Measurements from ENCODE around the gene TDRD3. TPM values are rescaled to one million over a fixed set of nuclear protein-coding genes. Genes with fewer than 3 reads are reported as not detected.

TDRD3 gene
- total RNA-seq, 1 donor from 2014 or later = 18.5 TPM

GRCh38 chr13:60453490-60453889, 56.5 kb downstream of the TDRD3 start:
- TF ChIP-seq, protein P1, sequence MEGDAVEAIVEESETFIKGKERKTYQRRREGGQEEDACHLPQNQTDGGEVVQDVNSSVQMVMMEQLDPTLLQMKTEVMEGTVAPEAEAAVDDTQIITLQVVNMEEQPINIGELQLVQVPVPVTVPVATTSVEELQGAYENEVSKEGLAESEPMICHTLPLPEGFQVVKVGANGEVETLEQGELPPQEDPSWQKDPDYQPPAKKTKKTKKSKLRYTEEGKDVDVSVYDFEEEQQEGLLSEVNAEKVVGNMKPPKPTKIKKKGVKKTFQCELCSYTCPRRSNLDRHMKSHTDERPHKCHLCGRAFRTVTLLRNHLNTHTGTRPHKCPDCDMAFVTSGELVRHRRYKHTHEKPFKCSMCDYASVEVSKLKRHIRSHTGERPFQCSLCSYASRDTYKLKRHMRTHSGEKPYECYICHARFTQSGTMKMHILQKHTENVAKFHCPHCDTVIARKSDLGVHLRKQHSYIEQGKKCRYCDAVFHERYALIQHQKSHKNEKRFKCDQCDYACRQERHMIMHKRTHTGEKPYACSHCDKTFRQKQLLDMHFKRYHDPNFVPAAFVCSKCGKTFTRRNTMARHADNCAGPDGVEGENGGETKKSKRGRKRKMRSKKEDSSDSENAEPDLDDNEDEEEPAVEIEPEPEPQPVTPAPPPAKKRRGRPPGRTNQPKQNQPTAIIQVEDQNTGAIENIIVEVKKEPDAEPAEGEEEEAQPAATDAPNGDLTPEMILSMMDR (IDR thresholded peaks at IDR 0.05) = no peak
- Mint-ChIP-seq H3K4me3 (ENCODE audit: unreplicated experiment) (no peak overlapping the region), H3K27ac (ENCODE audit: unreplicated experiment) (no peak overlapping the region), H3K4me1 (ENCODE audit: low read depth) (no peaks in the 10 kb centered on the region), H3K36me3 (ENCODE audit: low read depth) (no peaks in the 10 kb centered on the region), H3K27me3 (ENCODE audit: low read depth) (no peaks in the 10 kb centered on the region), H3K9me3 (ENCODE audit: low read depth) (no peaks in the 10 kb centered on the region)
- DNase-seq (ENCODE audit: low spot score) = no peak

DNA sequence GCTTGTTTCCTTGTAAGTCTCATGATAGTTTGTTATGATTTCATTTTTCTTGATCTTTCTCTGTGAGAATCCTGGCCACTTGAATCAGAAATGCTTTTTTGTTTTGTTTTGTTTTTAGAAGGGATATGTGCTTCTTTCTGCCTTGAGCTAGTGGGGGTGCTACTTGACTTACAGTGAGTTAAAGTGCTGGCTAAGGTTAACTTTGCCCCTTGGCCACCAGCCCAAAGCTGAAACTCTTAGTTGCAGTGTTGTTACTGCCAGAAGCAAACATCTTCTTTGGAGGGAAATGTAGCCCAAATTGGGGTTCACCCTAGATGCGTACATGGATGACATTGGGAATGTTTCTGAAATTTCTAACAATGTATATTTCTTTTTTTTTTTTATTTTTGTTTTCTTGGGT, 57.4 kb downstream of the TDRD3 start:
- Mint-ChIP-seq H3K9me3 (ENCODE audit: low read depth) (no peaks in the 10 kb centered on the region), H3K27me3 (ENCODE audit: low read depth) (no peaks in the 10 kb centered on the region), H3K27ac (ENCODE audit: unreplicated experiment) (no peak overlapping the region), H3K4me1 (ENCODE audit: low read depth) (no peaks in the 10 kb centered on the region), H3K36me3 (ENCODE audit: low read depth) (no peaks in the 10 kb centered on the region), H3K4me3 (ENCODE audit: unreplicated experiment) (no peak overlapping the region)
- TF ChIP-seq, protein P1 (IDR thresholded peaks at IDR 0.05) = no peak
- no peak for DNase-seq (ENCODE audit: low spot score)

- Mint-ChIP-seq H3K36me3 (ENCODE audit: low read depth) (peaks cover 14% of the 10 kb centered on the region), H3K27ac (ENCODE audit: unreplicated experiment) (no peak overlapping the region), H3K4me3 (ENCODE audit: unreplicated experiment) (no peak overlapping the region), H3K9me3 (ENCODE audit: low read depth) (no peaks in the 10 kb centered on the region), H3K4me1 (ENCODE audit: low read depth) (no peaks in the 10 kb centered on the region), H3K27me3 (ENCODE audit: low read depth) (no peaks in the 10 kb centered on the region)
- TF ChIP-seq, protein P1 (IDR thresholded peaks at IDR 0.05) = no peak
- DNase-seq (ENCODE audit: low spot score) = no peak
Measured at GRCh38 chr13:60463787-60464186, 66.8 kb downstream of the TDRD3 start.

GRCh38 chr13:60467098-60467497, 70.1 kb downstream of the TDRD3 start:
- no peaks in the 10 kb centered on the region for H3K4me1 Mint-ChIP-seq (ENCODE audit: low read depth)
- no peaks in the 10 kb centered on the region for H3K27me3 Mint-ChIP-seq (ENCODE audit: low read depth)
- no peak overlapping the region for H3K4me3 Mint-ChIP-seq (ENCODE audit: unreplicated experiment)
- no peaks in the 10 kb centered on the region for H3K9me3 Mint-ChIP-seq (ENCODE audit: low read depth)
- TF ChIP-seq, protein P1 (IDR thresholded peaks at IDR 0.05) = no peak
- peaks cover 17% of the 10 kb centered on the region for H3K36me3 Mint-ChIP-seq (ENCODE audit: low read depth)
- H3K27ac Mint-ChIP-seq (ENCODE audit: unreplicated experiment) = no peak overlapping the region
- no peak for DNase-seq (ENCODE audit: low spot score)

GRCh38 chr13:60479273-60479672, 82.3 kb downstream of the TDRD3 start:
- TF ChIP-seq, protein P1 (IDR thresholded peaks at IDR 0.05) = no peak
- Mint-ChIP-seq H3K36me3 (ENCODE audit: low read depth) (peaks cover 14% of the 10 kb centered on the region), H3K27ac (ENCODE audit: unreplicated experiment) (no peak overlapping the region), H3K27me3 (ENCODE audit: low read depth) (no peaks in the 10 kb centered on the region), H3K4me3 (ENCODE audit: unreplicated experiment) (no peak overlapping the region), H3K9me3 (ENCODE audit: low read depth) (peaks cover 39% of the 10 kb centered on the region), H3K4me1 (ENCODE audit: low read depth) (no peaks in the 10 kb centered on the region)
- DNase-seq (ENCODE audit: low spot score) = no peak

Data from chondrocyte (in vitro differentiated cells).